OCI-LY1 (cell line): ENCODE measurements around the gene MRGPRD.

ENCODE experiments used
- H2AFZ ChIP-seq: fragments of 200-600 bp; sonication (generic), shearing (Covaris generic); 2 replicates; pipeline ENCODE4 v1.6.0; 2014; ENCODE audit warnings: antibody characterized with exemption, mild to moderate bottlenecking, low read length
- H3F3A ChIP-seq: fragments of 200-600 bp; sonication (generic), shearing (Covaris generic); 2 replicates; pipeline ENCODE4 v1.6.0; 2014; ENCODE audit warnings: mild to moderate bottlenecking, antibody characterized with exemption, low read length, moderate library complexity; ENCODE audit not compliant: insufficient read depth
- H3K27ac ChIP-seq: fragments of 200-600 bp; sonication (generic); 2 replicates; pipeline ENCODE4 v1.5.1; 2014; ENCODE audit warnings: low read length, mixed run types, mild to moderate bottlenecking, low read depth; ENCODE audit not compliant: poor library complexity, severe bottlenecking
- H3K27me3 ChIP-seq: fragments of 200-600 bp; sonication (generic); 2 replicates; pipeline ENCODE4 v1.6.0; 2014; ENCODE audit warnings: antibody characterized with exemption, mild to moderate bottlenecking, low read length, moderate library complexity; ENCODE audit not compliant: insufficient read depth
- H3K36me3 ChIP-seq: fragments of 200-600 bp; sonication (generic); 2 replicates; pipeline ENCODE4 v1.6.1; 2014; ENCODE audit warnings: mild to moderate bottlenecking, antibody characterized with exemption, low read length, moderate library complexity, mixed read lengths; ENCODE audit not compliant: insufficient read depth
- H3K4me1 ChIP-seq: fragments of 200-600 bp; sonication (generic); 2 replicates; pipeline ENCODE4 v1.5.1; 2014; ENCODE audit warnings: mild to moderate bottlenecking, low read length, moderate library complexity; ENCODE audit not compliant: insufficient read depth, severe bottlenecking
- H3K4me2 ChIP-seq: fragments of 200-600 bp; sonication (generic), shearing (Covaris generic); 2 replicates; pipeline ENCODE4 v1.6.1; 2014; ENCODE audit warnings: low read length
- H3K4me3 ChIP-seq: fragments of 200-600 bp; sonication (generic); 2 replicates; pipeline ENCODE4 v1.5.1; 2014; ENCODE audit warnings: low read length, low read depth, mild to moderate bottlenecking, mixed read lengths; ENCODE audit not compliant: poor library complexity, severe bottlenecking
- H3K79me2 ChIP-seq: fragments of 200-600 bp; shearing (Covaris generic); 2 replicates; pipeline ENCODE4 v1.6.1; 2016; ENCODE audit warnings: mixed run types, low read length, mixed read lengths; ENCODE audit not compliant: insufficient read depth
- H3K9ac ChIP-seq: fragments of 200-600 bp; sonication (generic), shearing (Covaris generic); 2 replicates; pipeline ENCODE4 v1.6.1; 2014; ENCODE audit warnings: mild to moderate bottlenecking, low read length, mixed read lengths
- H3K9me2 ChIP-seq: fragments of 200-600 bp; sonication (generic), shearing (Covaris generic); 2 replicates; pipeline ENCODE4 v1.6.1; 2014; ENCODE audit warnings: low read depth, mild to moderate bottlenecking, low read length, mixed read lengths
- H3K9me3 ChIP-seq: fragments of 200-600 bp; shearing (Covaris generic); 2 replicates; pipeline ENCODE4 v1.6.1; 2014; ENCODE audit warnings: low read length, mixed read lengths
- H4K20me1 ChIP-seq: fragments of 200-600 bp; sonication (generic), shearing (Covaris generic); 2 replicates; pipeline ENCODE4 v1.6.0; 2016; ENCODE audit warnings: mild to moderate bottlenecking, low read length; ENCODE audit not compliant: insufficient read depth
- CTCF ChIP-seq: fragments of 200-600 bp; sonication (generic), shearing (Covaris generic); IDR thresholded peaks from 2 replicates; pipeline ENCODE4 v1.5.1; 2017; ENCODE audit warnings: mild to moderate bottlenecking, antibody characterized with exemption, low read length, moderate library complexity, mixed read lengths
- EZH2 ChIP-seq: fragments of 200-600 bp; sonication (generic), shearing (Covaris generic); IDR thresholded peaks from 2 replicates; pipeline ENCODE4 v1.8.0; 2017; ENCODE audit warnings: borderline replicate concordance, mixed run types, mild to moderate bottlenecking, antibody characterized with exemption, low read length, moderate library complexity, mixed read lengths

Gene MRGPRD

GRCh38 chr11:69003866-69004367 lies 23.1 kb upstream of the MRGPRD start:
- H3K27me3 ChIP-seq, result no peaks in the 10 kb centered on the region; the same call in 1 of the 2 replicates
- no peak overlapping the region for H3K4me3 ChIP-seq
- no peaks in the 10 kb centered on the region for H3K9me2 ChIP-seq
- TF ChIP-seq CTCF (no peak), EZH2 (no peak)
- H3F3A ChIP-seq, result no peaks in the 10 kb centered on the region
- no peak overlapping the region for H2AFZ ChIP-seq
- H3K79me2 ChIP-seq, result no peaks in the 10 kb centered on the region
- no peaks in the 10 kb centered on the region for H3K36me3 ChIP-seq
- no peak overlapping the region for H3K4me2 ChIP-seq
- H3K27ac ChIP-seq, result no peak overlapping the region
- H4K20me1 ChIP-seq, result no peaks in the 10 kb centered on the region
- H3K9me3 ChIP-seq, result no peaks in the 10 kb centered on the region
- no peaks in the 10 kb centered on the region for H3K4me1 ChIP-seq
- no peak overlapping the region for H3K9ac ChIP-seq

GRCh38 chr11:69003301-69003865 lies 22.6 kb upstream of the MRGPRD start:
- Histone ChIP-seq H3K4me1 (no peaks in the 10 kb centered on the region), H3K9me2 (no peaks in the 10 kb centered on the region), H3K4me2 (no peak overlapping the region), H3K4me3 (no peak overlapping the region), H3K9me3 (no peaks in the 10 kb centered on the region), H3K36me3 (no peaks in the 10 kb centered on the region), H2AFZ (no peak overlapping the region), H4K20me1 (no peaks in the 10 kb centered on the region), H3K9ac (no peak overlapping the region), H3K79me2 (no peaks in the 10 kb centered on the region), H3K27ac (no peak overlapping the region), H3F3A (no peaks in the 10 kb centered on the region), H3K27me3 (no peaks in the 10 kb centered on the region; the same call in 1 of the 2 replicates)
- no peak for TF ChIP-seq EZH2
- TF ChIP-seq CTCF, result no peak

GRCh38 chr11:69002570-69003231 lies 21.9 kb upstream of the MRGPRD start:
- Histone ChIP-seq H3K27me3 (no peaks in the 10 kb centered on the region; the same call in 1 of the 2 replicates), H3K27ac (no peak overlapping the region), H3K9me2 (no peaks in the 10 kb centered on the region), H3F3A (no peaks in the 10 kb centered on the region), H3K4me3 (no peak overlapping the region), H3K36me3 (no peaks in the 10 kb centered on the region), H4K20me1 (no peaks in the 10 kb centered on the region), H3K4me2 (no peak overlapping the region), H3K9me3 (no peaks in the 10 kb centered on the region), H3K9ac (no peak overlapping the region), H2AFZ (no peak overlapping the region), H3K79me2 (no peaks in the 10 kb centered on the region), H3K4me1 (no peaks in the 10 kb centered on the region)
- TF ChIP-seq CTCF (no peak), EZH2 (no peak)
